Measurements from ENCODE around the gene GPR39.

DNA sequence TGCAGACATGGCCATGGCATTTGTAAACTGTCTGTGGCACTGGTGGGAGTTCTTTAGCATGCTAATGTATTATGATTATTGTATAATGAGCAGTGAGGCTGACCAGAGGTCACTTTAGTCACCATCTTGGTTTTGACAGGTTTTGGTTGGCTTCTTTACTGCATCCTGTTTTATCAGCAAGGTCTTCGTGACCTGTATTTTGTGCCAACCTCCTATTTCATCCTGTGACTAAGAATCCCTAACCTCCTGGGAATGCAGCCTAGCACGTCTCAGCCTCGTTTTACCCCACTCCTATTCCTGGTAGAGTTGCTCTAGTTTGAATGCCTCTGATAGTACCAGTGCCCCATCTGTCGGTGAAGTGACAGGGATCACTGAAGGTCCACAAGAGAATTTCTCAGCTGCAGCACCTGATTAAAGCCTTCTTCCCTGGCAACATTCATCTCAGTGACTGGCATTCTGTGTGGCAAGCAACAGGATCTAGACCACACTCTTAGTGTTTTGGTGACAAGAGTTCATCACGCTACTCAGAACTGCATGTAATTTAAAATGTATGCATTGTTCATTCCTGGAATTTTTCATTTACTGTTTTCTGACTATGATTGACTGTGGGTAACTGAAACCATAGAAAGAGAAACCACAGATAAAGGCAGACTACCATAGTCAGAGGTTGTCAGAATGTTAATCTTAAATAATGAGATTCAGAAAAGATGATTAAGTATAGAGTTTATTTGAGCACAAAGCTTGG is 43.0 kb upstream of the GPR39 start:
- TF ChIP-seq, protein P1, sequence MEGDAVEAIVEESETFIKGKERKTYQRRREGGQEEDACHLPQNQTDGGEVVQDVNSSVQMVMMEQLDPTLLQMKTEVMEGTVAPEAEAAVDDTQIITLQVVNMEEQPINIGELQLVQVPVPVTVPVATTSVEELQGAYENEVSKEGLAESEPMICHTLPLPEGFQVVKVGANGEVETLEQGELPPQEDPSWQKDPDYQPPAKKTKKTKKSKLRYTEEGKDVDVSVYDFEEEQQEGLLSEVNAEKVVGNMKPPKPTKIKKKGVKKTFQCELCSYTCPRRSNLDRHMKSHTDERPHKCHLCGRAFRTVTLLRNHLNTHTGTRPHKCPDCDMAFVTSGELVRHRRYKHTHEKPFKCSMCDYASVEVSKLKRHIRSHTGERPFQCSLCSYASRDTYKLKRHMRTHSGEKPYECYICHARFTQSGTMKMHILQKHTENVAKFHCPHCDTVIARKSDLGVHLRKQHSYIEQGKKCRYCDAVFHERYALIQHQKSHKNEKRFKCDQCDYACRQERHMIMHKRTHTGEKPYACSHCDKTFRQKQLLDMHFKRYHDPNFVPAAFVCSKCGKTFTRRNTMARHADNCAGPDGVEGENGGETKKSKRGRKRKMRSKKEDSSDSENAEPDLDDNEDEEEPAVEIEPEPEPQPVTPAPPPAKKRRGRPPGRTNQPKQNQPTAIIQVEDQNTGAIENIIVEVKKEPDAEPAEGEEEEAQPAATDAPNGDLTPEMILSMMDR (IDR thresholded peaks at IDR 0.05 in 8 of 11, conservative IDR thresholded peaks at IDR 0.05 in 3 of 11) = no peak
- no peak for TF ChIP-seq POLR2AphosphoS5 (IDR thresholded peaks at IDR 0.05)

Data from spleen (tissue), 7 donors.